Heart right ventricle (tissue), 16 donors: ENCODE measurements around the gene TRAK2. TPM values are rescaled to one million over a fixed set of nuclear protein-coding genes. Genes with fewer than 3 reads are reported as not detected.
A peak's percentile ranks its signal among the peaks of the same experiment; 100 is the strongest.

Source experiments
- ATAC-seq, 8 donors: fragments of 200-7000 bp; cut with Tn5 transposase; one replicate each; pipeline ENCODE4 v1.9.1; 2020; ENCODE audit warnings: mild to moderate bottlenecking in 8 of 8, moderate library complexity in 8 of 8, moderate number of reproducible peaks in 1 of 8
- DNase-seq, 2 donors: peaks; one replicate each; pipeline ENCODE4 v3.0.0-alpha.2; 2020
- H3K27ac ChIP-seq, 10 donors: fragments of 200-600 bp; sonication (generic) in 2 of 10; one replicate each; pipeline versions ENCODE4 v1.5.0 to v1.8.0; 2020 to 2022; ENCODE audit warnings: mild to moderate bottlenecking in 3 of 10
- H3K27me3 ChIP-seq, 7 donors: fragments of 200-600 bp; one replicate each; pipeline ENCODE4 v1.8.0; 2021 to 2022; ENCODE audit warnings: mild to moderate bottlenecking in 2 of 7
- H3K36me3 ChIP-seq, 9 donors: fragments of 200-600 bp; sonication (generic) in 1 of 9; one replicate each; pipeline versions ENCODE4 v1.5.0 to v1.8.0; 2020 to 2022; ENCODE audit warnings: mild to moderate bottlenecking in 2 of 9
- H3K4me1 ChIP-seq, 9 donors: fragments of 200-600 bp; sonication (generic) in 1 of 9; one replicate each; pipeline versions ENCODE4 v1.5.0 to v1.8.0; 2020 to 2022; ENCODE audit warnings: mild to moderate bottlenecking in 4 of 9
- H3K4me3 ChIP-seq, 10 donors: fragments of 200-600 bp; sonication (generic) in 2 of 10; one replicate each; pipeline versions ENCODE4 v1.5.0 to v1.8.0; 2020 to 2022; ENCODE audit warnings: mild to moderate bottlenecking in 7 of 10, moderate library complexity in 2 of 10
- H3K9me3 ChIP-seq, 11 donors: fragments of 200-600 bp in 10 of 11; sonication (generic) in 2 of 11; one replicate each; pipeline versions ENCODE4 v1.5.0 to v1.8.0; 2013 to 2022; ENCODE audit warnings: mild to moderate bottlenecking in 2 of 11, control low read depth in 1 of 11, moderate library complexity in 1 of 11
- CTCF ChIP-seq, 9 donors: fragments of 200-600 bp; sonication (generic) in 2 of 9; IDR thresholded peaks; one replicate each; pipeline versions ENCODE4 v1.5.0 to v1.8.0; 2021 to 2022; ENCODE audit warnings: antibody characterized with exemption in 9 of 9, mild to moderate bottlenecking in 5 of 9, moderate library complexity in 1 of 9
- WGBS, 2 donors: extraction: QIAGEN DNeasy Blood & Tissue Kit; methylation state at CpG; one replicate each; pipeline ENCODE4 v1.1.7; 2013; ENCODE audit warnings: inconsistent platforms in 1 of 2; 5-methylcytosine and 5-hydroxymethylcytosine counted together
- intact Hi-C, 10 donors: fragments of 100-400 bp; cut with DNase I; formaldehyde crosslinking; loops; one replicate each; pipeline versions ENCODE4 v1.11.1 to v1.14.2; 2022
- polyA plus RNA-seq, 2 donors: library from polyadenylated mRNA; stranded (reverse); fragments of 200-250 nt; gene quantifications; one replicate each; pipeline ENCODE4 v1.2.3, GENCODE V29; 2013
- total RNA-seq, 10 donors: library from RNA; stranded (reverse); fragmentation: NEBNext Ultra II Directional in 3 of 10; extraction: Animal tissue kit (Norgen Biotek cat#: 25700) in 3 of 10; gene quantifications; one replicate each; pipeline versions ENCODE4 v1.2.1 to v1.2.4, GENCODE V29; 2021 to 2023
- donor health status: Arrhythmogenic right ventricular cardiomyopathy.
- donor health status: ischemic (EF 13 %, LVEDD 7.1; RV severe dilation, severe dysfunction).
- donor health status: healthy with polysubstance abuse.
- donor health status: DM: no; HTN: yes; CAD: no.
- donor health status: DM: no; HTN: no; CAD: no.
- donor health status: ischemic (EF 25% LVEDD 6.9; RV normal size, moderate dysfunction).
- donor health status: ischemic (EF 25% LVEDD 5.7; RV mildly dilated, moderate dysfunction).
- donor health status: healthy.
- donor health status: DM: yes; HTN: yes; CAD: no.
- donor health status: Ischemic cardiomyopathy.
- donor health status: ischemic (EF 35%, LVEDD 5.7; RV mildly dilated, moderate dysfunction).
- donor health status: nonischemic (EF 11% LVEDD 7.7; RV severe dilation, severe dysfunction).
- donor health status: DM: yes; HTN: yes; CAD: no.
- donor health status: PGD.
- donor health status: ischemic (EF 29% LVEDD 5.4; RV normal size, mild dysfunction).
- donor health status: nonischemic (EF 23%, LVEDD 6.1; RV moderate dilation, normal function).

Gene TRAK2
- total and polyA plus RNA-seq, 12 donors, result 16.6 to 190 (median 166) TPM

GRCh38 chr2:201448701-201449100 is 2.6 kb downstream of the TRAK2 start:
- intact Hi-C loops, result no loop called here
- H3K4me3 ChIP-seq, result peak overlapping the region in 1 of 10 donors; percentile 84
- no peak for ATAC-seq

GRCh38 chr2:201448061-201448460 is 3.2 kb downstream of the TRAK2 start:
- Histone ChIP-seq H3K36me3 (peaks cover 0 to 18% (median 0%) of the 10 kb centered on the region in 9 donors), H3K27me3 (no peaks in the 10 kb centered on the region), H3K4me3 (peak overlapping the region in 1 of 10 donors; percentile 84), H3K4me1 (peaks cover 3 to 84% (median 67%) of the 10 kb centered on the region in 9 donors), H3K27ac (peak overlapping the region in 2 of 10 donors; percentile 0 to 41), H3K9me3 (no peaks in the 10 kb centered on the region)
- TF ChIP-seq CTCF (IDR thresholded peaks at IDR 0.05), result no peak
- no peak for DNase-seq
- intact Hi-C loops, result no loop called here
- ATAC-seq, result no peak
- 93 to 95% methylated on average over 1 of the region's 1 CpG for WGBS, 2 donors

More at GRCh38 chr2:201448701-201449100, 2.6 kb downstream of the TRAK2 start:
- TF ChIP-seq CTCF (IDR thresholded peaks at IDR 0.05), result no peak
- Histone ChIP-seq H3K36me3 (peaks cover 0 to 18% (median 0%) of the 10 kb centered on the region in 9 donors), H3K27ac (peak overlapping the region in 3 of 10 donors; percentile 0 to 41 (median 21)), H3K27me3 (no peaks in the 10 kb centered on the region), H3K4me1 (peaks cover 3 to 82% (median 72%) of the 10 kb centered on the region in 9 donors), H3K9me3 (no peaks in the 10 kb centered on the region)
- DNase-seq, result no peak
- 66% methylated on average over 4 of the region's 4 CpGs for WGBS, 2 donors

GRCh38 chr2:201447086-201447485 is 4.2 kb downstream of the TRAK2 start:
- no peak for TF ChIP-seq CTCF (IDR thresholded peaks at IDR 0.05)
- no peaks in the 10 kb centered on the region for H3K27me3 ChIP-seq
- ATAC-seq, result no peak
- H3K27ac ChIP-seq, result peak overlapping the region in 4 of 10 donors; percentile 17 to 54 (median 38)
- H3K4me1 ChIP-seq, result peaks cover 3 to 79% (median 58%) of the 10 kb centered on the region in 9 donors
- H3K9me3 ChIP-seq, result no peaks in the 10 kb centered on the region
- H3K4me3 ChIP-seq, result no peak overlapping the region
- no peak for DNase-seq
- 92% methylated on average over 1 of the region's 1 CpG for WGBS, 2 donors
- peaks cover 0 to 18% (median 0%) of the 10 kb centered on the region in 9 donors for H3K36me3 ChIP-seq
- intact Hi-C loops, result no loop called here

GRCh38 chr2:201444746-201445465 is 6.4 kb downstream of the TRAK2 start:
- no peak for TF ChIP-seq CTCF (IDR thresholded peaks at IDR 0.05)
- Histone ChIP-seq H3K27ac (peak overlapping the region in 6 of 10 donors; percentile 18 to 53 (median 38)), H3K4me1 (peaks cover 5 to 90% (median 63%) of the 10 kb centered on the region in 9 donors), H3K9me3 (no peaks in the 10 kb centered on the region), H3K27me3 (no peaks in the 10 kb centered on the region), H3K4me3 (no peak overlapping the region), H3K36me3 (peaks cover 0 to 18% (median 0%) of the 10 kb centered on the region in 9 donors)
- ATAC-seq (no peak), DNase-seq (no peak)
- 62 to 64% methylated on average over 3 of the region's 3 CpGs for WGBS, 2 donors
- intact Hi-C loops, result no loop called here
